ENCODE results near the gene PPOX.

GRCh38 chr1:161168906-161169305 lies 2.7 kb downstream of the PPOX start:
- TF ChIP-seq POLR2AphosphoS5 (IDR thresholded peaks at IDR 0.05; ENCODE audit: low read depth, low read length) = no peak
- TF ChIP-seq TAF1 (IDR thresholded peaks at IDR 0.05; ENCODE audit: borderline replicate concordance, low read depth, low read length) = no peak

All from GM12892 (cell line).